LoVo (cell line): Measurements from ENCODE around the gene COA8.
A peak's percentile ranks its signal among the peaks of the same experiment; 100 is the strongest.
"Not testable (repeated sequence)": the region's sequence is repeated elsewhere in the genome, so short reads cannot be mapped to it uniquely, and the experiment has no call there.

Experiments
- DNase-seq: peaks from one replicate; pipeline ENCODE4 v3.0.0-alpha.2; 2016; ENCODE audit warnings: low spot score

COA8 gene

GRCh38 chr14:103562429-103563225 is at the start of gene COA8, which contains the start of gene BAG5:
Gene COA8, plus strand, starts transcription at chr14:103562960. Its CDS starts 42 bp downstream, at chr14:103563002.
Gene BAG5, minus strand, starts transcription at chr14:103562657. Its CDS starts 1,493 bp downstream, at chr14:103561164.
- DNase-seq: peak; percentile 85

GRCh38 chr14:103514596-103515421 is 48.0 kb upstream of the COA8 start:
- no peak for DNase-seq

DNA sequence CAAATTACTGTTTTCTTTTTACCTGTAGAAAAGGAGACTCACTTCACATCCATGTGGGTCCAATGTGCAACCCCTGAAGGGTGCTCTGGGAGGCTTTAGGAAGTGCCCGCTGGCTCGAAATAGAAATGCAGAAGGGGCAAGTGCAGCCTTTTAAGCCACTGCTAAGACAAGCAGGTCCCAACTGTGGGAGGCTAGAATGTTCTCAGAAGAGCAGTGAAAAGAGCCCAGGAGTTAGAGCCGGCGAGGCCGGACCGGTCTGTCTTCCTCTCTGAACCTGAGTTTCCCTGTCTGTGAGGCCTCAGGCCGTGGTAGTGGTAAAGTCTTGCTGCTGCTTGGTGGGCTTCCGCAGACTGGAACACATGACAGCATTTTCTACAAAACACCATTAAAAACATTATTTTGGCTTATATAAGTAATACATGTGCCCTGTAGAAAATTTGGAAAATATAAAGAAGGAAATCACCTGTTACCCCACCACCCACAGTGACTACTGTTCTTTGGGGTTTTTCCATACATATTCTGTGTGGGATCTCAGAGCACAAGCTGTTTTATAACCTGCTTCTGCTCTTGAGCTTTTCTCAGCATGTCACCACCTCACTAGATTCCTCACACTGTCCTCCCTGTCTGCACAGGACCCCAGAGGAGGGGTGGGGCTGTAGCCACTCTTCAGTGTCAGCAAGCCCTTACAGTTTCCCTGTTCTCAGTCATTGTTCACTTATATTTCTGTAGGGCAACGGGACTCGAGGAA is 46.2 kb upstream of the COA8 start:
- no peak for DNase-seq

DNA sequence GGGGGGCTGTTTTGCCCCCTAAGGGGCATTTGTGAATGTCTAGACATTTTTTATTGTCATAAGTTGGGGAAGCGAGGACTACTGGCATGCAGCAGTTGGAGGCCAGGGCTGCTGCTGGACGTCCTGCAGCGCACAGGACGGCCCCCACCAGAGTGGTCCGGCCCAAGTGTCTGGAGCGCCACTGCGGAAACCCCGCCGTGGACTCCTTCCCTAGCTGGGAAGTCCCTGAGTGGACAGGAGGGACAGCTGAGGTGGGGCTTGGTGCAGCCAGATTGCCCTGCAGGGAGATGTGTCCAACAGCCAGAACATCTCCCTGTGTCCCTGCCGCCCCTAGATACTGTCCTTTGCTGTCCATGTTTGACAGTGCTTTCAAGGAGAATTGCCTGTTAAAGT is 45.6 kb upstream of the COA8 start:
- no peak for DNase-seq

GRCh38 chr14:103517721-103518421 is 44.9 kb upstream of the COA8 start:
- no peak for DNase-seq

DNA sequence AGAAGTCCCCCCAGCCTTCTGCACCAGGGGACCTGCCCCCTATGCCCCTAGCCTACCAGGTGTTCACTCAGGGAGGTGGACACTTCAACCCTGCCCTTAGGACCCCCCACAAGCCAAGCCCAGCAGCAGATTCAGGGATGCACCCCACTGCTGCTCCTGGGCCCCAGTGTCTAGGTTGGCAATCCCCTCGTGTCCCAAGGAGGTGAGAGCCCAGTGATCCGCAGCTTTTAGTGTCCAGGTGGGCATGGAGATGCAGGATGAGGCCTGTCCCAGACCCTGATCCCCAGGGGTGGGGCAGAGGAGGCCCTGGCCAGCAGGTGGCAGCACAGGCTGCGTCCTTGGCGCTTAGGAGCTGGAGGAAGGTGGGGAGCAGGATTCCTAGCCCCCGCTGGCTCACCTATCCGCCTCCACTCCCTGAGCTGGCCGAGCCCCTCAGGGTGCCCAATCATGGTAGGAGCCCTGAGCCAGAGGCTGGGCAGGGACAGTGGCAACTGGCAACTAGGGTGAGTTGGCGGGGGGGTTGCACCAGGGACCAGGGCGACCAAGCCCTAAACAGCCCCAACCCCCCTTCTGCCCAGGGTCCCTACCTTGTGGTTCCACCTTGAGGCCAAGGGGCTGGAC is 44.2 kb upstream of the COA8 start:
- peak; percentile 50 for DNase-seq

DNA sequence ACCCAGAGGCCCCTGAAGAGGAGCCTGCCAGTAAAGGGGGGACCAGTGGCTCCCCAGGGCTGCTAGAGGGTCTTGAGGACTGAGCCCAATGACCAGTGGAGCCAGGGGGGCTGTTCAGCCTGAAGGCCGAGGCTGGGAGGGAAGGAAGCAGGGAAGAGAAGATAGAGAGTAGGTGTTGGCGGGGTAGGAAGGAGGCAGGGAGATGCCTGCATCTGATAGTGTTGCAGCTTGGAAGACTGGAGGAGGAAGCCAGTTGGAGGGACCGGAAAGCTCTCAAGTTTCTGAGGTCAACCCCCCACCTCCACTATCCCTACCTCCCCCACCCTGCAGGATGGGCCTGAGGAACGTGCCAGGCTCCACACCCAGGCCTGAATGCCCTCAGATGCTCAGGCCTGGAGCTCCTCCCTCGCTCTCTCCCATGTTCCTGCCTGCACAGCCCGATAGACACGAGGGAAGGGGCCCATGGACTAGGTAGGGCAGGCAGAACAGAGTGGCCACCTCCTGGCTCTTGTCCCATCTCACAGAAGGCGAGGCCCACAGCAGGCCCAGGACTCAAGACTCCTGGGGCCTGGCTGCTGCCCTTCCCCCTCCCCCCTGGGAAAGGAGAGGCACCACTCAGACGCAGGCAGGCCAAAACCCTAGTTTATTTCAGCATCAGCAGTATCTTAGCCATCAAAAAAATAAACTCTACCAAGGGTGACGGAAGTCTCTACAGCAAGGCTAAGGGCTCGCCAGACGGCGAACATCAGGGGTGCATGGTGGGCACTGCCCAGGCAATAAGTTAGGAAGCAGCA is 43.5 kb upstream of the COA8 start:
- no peak for DNase-seq

DNA sequence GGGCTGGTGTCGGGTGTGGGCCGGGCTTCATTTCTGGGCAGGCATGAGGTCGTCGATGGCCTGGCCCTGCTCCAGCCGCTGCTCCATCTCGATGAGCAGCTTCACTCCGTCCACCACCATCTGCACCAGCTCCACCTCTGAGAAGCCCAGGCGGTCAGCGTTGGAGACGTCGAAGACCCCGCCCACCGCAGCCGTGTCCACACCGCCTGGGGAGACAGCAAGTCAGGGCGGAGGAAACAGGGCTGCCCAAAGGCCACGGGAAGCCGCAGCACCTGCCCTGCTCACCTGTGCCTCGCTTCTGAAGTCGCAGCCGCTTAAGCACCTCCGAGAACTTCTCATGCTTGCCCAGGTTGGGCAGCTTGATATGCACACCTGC is 42.9 kb upstream of the COA8 start:
- no peak for DNase-seq

- DNase-seq: no peak
Observed at GRCh38 chr14:103520269-103520656, 42.5 kb upstream of the COA8 start.

- DNase-seq: peak; percentile 84
Observed at GRCh38 chr14:103520657-103521437, 41.9 kb upstream of the COA8 start.

DNA sequence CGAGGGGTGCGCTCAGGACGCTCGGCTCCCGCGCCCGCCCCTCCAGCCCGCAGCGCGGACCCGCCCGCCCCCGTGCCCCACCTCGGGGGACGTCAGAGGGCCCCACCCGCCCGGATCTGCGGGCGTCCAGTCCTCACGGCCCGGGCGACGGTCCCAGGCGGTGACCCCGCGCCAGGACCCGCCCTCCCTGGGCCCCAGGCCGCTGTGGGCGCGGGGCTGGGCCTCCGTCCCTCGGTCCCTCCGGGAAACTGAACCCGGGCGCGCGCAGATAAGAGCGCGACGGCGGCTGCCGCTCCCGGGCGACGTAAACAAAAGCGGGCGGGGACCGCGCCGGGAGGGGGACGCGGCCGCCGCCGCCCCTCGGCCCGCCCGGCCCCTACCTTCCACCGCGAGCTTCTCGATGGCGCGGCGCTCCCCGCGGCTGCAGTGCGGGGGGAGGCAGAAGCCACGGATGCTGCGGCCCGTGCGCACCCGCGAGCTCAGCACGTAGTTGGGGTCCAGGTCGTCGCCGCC is 41.3 kb upstream of the COA8 start:
- DNase-seq: peak; percentile 28

- DNase-seq: no peak
Observed at GRCh38 chr14:103521951-103522563, 40.7 kb upstream of the COA8 start.

GRCh38 chr14:103522649-103523574 is 39.8 kb upstream of the COA8 start, which contains the start of gene CKB:
Gene CKB, minus strand, starts transcription at chr14:103522830. Its CDS starts 337 bp downstream, at chr14:103522493.
- peak; percentile 45 for DNase-seq

DNA sequence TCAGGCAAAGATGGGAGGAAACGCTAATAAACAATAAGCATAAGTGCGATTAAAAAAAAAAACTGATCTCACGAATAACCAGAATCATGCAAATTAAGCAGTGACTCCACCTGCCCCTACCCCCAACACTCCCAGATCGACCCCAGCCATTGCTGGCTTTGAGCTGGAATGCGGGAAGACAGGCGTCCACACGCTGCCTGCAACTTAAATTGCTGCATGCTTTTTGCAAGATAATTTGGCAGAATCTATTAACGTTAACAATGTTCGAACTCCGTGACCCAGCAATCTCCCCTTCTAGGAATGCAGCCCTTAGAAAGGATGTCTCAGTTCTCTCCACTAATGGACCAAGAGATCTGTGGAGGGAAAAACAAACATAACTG is 39.2 kb upstream of the COA8 start:
- no peak for DNase-seq

DNA sequence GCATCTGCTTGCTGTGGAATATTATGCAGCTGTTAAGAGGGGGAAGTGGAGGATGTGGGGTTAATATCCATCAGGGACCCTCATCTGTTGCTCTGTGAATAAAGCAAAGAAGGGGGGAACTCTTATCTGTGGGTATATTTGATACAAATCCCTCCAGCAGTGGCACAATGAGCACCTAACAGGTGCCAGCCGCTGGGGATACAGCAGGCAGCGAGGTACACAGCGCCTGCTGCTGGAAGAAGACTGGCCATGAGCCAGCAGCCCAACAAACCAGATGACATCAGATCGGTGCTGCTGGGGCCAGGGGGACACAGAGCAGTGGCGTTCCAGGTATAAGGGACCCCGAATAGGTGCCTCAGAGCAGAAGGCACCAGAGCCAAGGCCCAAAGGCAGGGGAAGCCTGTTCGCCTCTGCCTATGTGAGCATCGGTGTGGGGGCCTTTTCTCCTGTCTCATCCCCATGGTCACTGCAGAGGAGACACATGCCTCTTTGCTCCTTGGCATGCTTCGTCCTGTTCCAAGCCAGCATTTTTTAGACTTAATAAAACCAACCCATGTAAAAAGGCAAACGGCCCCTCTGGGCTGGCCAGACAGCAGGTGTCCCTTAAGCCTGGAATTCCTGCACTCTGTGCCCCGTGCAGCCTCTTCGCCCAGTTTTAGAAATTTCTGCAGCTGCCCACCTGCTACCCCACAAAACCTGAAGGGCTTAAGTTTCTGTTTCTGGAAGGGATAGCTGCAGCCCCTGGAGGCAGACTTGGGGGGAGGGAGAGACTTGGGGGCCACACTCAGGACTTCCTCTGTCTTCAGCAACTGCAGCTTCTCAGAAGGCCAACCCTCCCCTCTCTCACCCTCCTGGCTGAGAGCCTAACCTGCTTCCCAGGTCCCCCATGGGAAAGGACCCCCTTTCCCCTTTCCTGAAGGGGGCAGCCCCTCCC is 38.5 kb upstream of the COA8 start:
- DNase-seq: no peak

DNA sequence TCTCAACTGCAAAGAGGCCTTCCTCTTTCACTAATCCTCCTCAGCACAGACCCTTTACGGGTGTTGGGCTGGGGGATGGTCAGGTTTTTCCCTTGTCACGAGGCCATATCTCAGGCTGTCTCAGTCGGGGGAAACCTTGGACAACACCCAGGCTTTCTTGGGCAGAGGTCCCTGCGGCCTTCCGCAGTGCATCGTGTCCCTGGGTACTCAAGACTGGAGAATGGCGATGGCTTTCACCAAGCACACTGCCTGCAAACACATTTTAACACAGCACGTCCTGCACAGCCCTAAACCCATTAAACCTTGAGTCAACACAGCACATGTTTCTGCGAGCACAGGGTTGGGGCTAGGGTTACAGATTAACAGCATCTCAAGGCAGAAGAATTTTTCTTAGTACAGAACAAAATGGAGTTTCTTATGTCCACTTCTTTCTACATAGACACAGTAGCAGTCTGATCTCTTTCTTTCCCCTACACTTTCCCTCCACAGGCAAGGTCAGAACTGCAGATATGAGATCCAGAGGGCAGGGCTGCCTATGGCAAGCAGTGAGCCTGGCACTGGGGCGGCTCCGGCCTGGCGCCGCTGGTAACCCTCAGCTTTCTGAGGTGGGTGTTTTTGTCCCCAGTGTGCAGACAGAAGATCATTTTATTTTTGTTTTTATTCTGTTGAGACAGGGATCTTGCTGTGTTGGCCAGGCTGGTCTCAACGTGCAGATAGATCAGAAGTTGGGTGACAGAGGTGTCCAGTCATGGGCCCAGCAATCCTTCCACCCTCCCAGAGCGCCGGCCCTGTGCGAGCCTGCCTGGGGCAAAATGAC is 37.1 kb upstream of the COA8 start:
- not testable (repeated sequence) for DNase-seq
